Smooth muscle cell (in vitro differentiated cells): ENCODE results near the gene SH3GLB2. TPM values are rescaled to one million over a fixed set of nuclear protein-coding genes. Genes with fewer than 3 reads are reported as not detected.

Source experiments
- DNase-seq: peaks from one replicate; lab custom pipeline; 2025; ENCODE audit not compliant: unreplicated experiment; lab: John Stamatoyannopoulos, UW
- H2AFZ ChIP-seq: fragments of 200-600 bp; sonication (generic); 2 replicates; pipeline ENCODE4 v1.6.0; 2016; ENCODE audit warnings: antibody characterized with exemption, low read depth, mild to moderate bottlenecking
- H3F3A ChIP-seq: fragments of 200-600 bp; sonication (generic); 2 replicates; pipeline ENCODE4 v1.6.0; 2017; ENCODE audit warnings: antibody characterized with exemption, low read depth
- H3K27ac ChIP-seq: fragments of 200-600 bp; sonication (generic); 2 replicates; pipeline ENCODE4 v1.5.1; 2016; ENCODE audit warnings: low read depth, mild to moderate bottlenecking
- H3K27me3 ChIP-seq: fragments of 200-600 bp; sonication (generic); 2 replicates; pipeline ENCODE4 v1.6.1; 2016; ENCODE audit warnings: low read depth, mild to moderate bottlenecking
- H3K36me3 ChIP-seq: fragments of 200-600 bp; sonication (generic); 2 replicates; pipeline ENCODE4 v1.5.1; 2016; ENCODE audit warnings: low read depth
- H3K4me1 ChIP-seq: fragments of 200-600 bp; sonication (generic); 2 replicates; pipeline ENCODE4 v1.5.1; 2016; ENCODE audit warnings: low read depth
- H3K4me2 ChIP-seq: fragments of 200-600 bp; sonication (generic); 2 replicates; pipeline ENCODE4 v1.6.0; 2016; ENCODE audit warnings: mild to moderate bottlenecking
- H3K4me3 ChIP-seq: fragments of 200-600 bp; sonication (generic); 2 replicates; pipeline ENCODE4 v1.5.1; 2016; ENCODE audit warnings: mild to moderate bottlenecking
- H3K79me2 ChIP-seq: fragments of 200-600 bp; sonication (generic); 2 replicates; pipeline ENCODE4 v1.6.0; 2016; ENCODE audit warnings: low read depth, mild to moderate bottlenecking
- H3K9ac ChIP-seq: fragments of 200-600 bp; sonication (generic); 2 replicates; pipeline ENCODE4 v1.6.0; 2016; ENCODE audit warnings: low read depth
- H3K9me3 ChIP-seq: fragments of 200-600 bp; sonication (generic); replicated peaks from 2 replicates; pipeline ENCODE4 v1.5.1; 2016; ENCODE audit warnings: low read depth
- H4K20me1 ChIP-seq: fragments of 200-600 bp; sonication (generic); 2 replicates; pipeline ENCODE4 v1.6.0; 2016; ENCODE audit warnings: low read depth
- WGBS: methylation state at CpG from one replicate; pipeline ENCODE4 v1.1.7; 2016; ENCODE audit warnings: low lambda C conversion rate; 5-methylcytosine and 5-hydroxymethylcytosine counted together
- polyA plus RNA-seq: library from polyadenylated mRNA; unstranded; fragments of >200 nt; fragmentation: Nextera tagmentation; extraction: Ambion mirVana; gene quantifications from 2 replicates; pipeline ENCODE4 v1.2.1, GENCODE V29; 2016
- total RNA-seq: library from RNA; depleted of rRNA; stranded (reverse); fragments of >200 nt; gene quantifications from 2 replicates; pipeline ENCODE4 v1.2.3, GENCODE V29; 2014
- TF ChIP-seq, protein P1 (sequence below): fragments of 200-600 bp; sonication (generic); IDR thresholded peaks from 2 replicates; pipeline ENCODE4 v1.5.1; 2017; ENCODE audit warnings: borderline replicate concordance, mild to moderate bottlenecking, antibody characterized with exemption; ENCODE audit not compliant: insufficient read depth, poor library complexity, severe bottlenecking

SH3GLB2 gene
- total and polyA plus RNA-seq, 2 experiments from 2014 or later: 31.9 to 44.8 TPM

- peaks cover 11% of the 10 kb centered on the region for H3K79me2 ChIP-seq
- no peak overlapping the region for H2AFZ ChIP-seq
- H3K27me3 ChIP-seq: no peaks in the 10 kb centered on the region
- no peak overlapping the region for H3K9ac ChIP-seq
- H3K4me3 ChIP-seq: no peak overlapping the region
- H3K27ac ChIP-seq: no peak overlapping the region
- H3K36me3 ChIP-seq: no peaks in the 10 kb centered on the region
- DNase-seq: no peak
- peaks cover 12% of the 10 kb centered on the region for H4K20me1 ChIP-seq
- peaks cover 11% of the 10 kb centered on the region for H3K4me1 ChIP-seq
- H3K4me2 ChIP-seq: no peak overlapping the region
- TF ChIP-seq, protein P1, sequence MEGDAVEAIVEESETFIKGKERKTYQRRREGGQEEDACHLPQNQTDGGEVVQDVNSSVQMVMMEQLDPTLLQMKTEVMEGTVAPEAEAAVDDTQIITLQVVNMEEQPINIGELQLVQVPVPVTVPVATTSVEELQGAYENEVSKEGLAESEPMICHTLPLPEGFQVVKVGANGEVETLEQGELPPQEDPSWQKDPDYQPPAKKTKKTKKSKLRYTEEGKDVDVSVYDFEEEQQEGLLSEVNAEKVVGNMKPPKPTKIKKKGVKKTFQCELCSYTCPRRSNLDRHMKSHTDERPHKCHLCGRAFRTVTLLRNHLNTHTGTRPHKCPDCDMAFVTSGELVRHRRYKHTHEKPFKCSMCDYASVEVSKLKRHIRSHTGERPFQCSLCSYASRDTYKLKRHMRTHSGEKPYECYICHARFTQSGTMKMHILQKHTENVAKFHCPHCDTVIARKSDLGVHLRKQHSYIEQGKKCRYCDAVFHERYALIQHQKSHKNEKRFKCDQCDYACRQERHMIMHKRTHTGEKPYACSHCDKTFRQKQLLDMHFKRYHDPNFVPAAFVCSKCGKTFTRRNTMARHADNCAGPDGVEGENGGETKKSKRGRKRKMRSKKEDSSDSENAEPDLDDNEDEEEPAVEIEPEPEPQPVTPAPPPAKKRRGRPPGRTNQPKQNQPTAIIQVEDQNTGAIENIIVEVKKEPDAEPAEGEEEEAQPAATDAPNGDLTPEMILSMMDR: no peak
- WGBS: 77% methylated on average over 4 of the region's 4 CpGs
- no peaks in the 10 kb centered on the region for H3K9me3 ChIP-seq
- H3F3A ChIP-seq: no peaks in the 10 kb centered on the region
Measured at GRCh38 chr9:129023908-129024233, 4.3 kb downstream of the SH3GLB2 start.

GRCh38 chr9:129023036-129023907 lies 4.9 kb downstream of the SH3GLB2 start:
- H3F3A ChIP-seq: no peaks in the 10 kb centered on the region
- TF ChIP-seq, protein P1: no peak
- peaks cover 12% of the 10 kb centered on the region for H4K20me1 ChIP-seq
- H3K79me2 ChIP-seq: peaks cover 11% of the 10 kb centered on the region
- H3K36me3 ChIP-seq: no peaks in the 10 kb centered on the region
- peaks cover 11% of the 10 kb centered on the region for H3K4me1 ChIP-seq
- no peak overlapping the region for H3K27ac ChIP-seq
- no peak for DNase-seq
- no peak overlapping the region for H3K4me2 ChIP-seq
- H3K9ac ChIP-seq: no peak overlapping the region
- H2AFZ ChIP-seq: no peak overlapping the region
- no peaks in the 10 kb centered on the region for H3K9me3 ChIP-seq
- 71% methylated on average over 16 of the region's 16 CpGs for WGBS
- no peak overlapping the region for H3K4me3 ChIP-seq
- H3K27me3 ChIP-seq: no peaks in the 10 kb centered on the region

DNA sequence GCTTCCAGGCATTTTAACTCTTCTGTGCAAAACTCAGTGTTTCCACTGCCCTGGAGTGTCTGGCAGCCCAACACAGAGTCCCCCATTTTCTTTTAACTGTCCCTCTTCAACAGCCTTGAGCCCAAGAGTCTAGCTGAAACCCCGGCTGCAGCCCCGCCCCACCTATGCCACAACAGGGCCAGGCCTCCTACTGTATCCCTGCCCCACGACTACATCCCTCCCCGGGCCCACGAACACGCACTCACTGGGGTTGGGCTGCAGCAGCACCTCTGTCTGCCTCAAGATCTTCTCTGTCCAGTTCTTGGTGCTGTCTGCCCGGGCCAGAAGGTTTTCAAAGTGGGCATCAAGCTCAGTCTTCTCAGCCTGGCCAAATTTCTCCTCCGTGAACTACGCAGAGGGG lies 6.1 kb downstream of the SH3GLB2 start:
- H4K20me1 ChIP-seq: peaks cover 12% of the 10 kb centered on the region
- WGBS: 80% methylated on average over 9 of the region's 9 CpGs

More for the DNA sequence above, 6.1 kb downstream of the SH3GLB2 start:
- no peaks in the 10 kb centered on the region for H3K9me3 ChIP-seq
- H3F3A ChIP-seq: no peaks in the 10 kb centered on the region
- H3K79me2 ChIP-seq: peaks cover 4% of the 10 kb centered on the region
- no peaks in the 10 kb centered on the region for H3K36me3 ChIP-seq
- H3K9ac ChIP-seq: no peak overlapping the region
- H3K4me3 ChIP-seq: no peak overlapping the region
- H3K27me3 ChIP-seq: no peaks in the 10 kb centered on the region
- H2AFZ ChIP-seq: no peak overlapping the region
- no peak overlapping the region for H3K27ac ChIP-seq
- TF ChIP-seq, protein P1: no peak
- H3K4me2 ChIP-seq: no peak overlapping the region
- peaks cover 5% of the 10 kb centered on the region for H3K4me1 ChIP-seq
- DNase-seq: no peak
